Bronchial epithelial cell (primary cell): Measurements from ENCODE around the gene DPYD. TPM values are rescaled to one million over a fixed set of nuclear protein-coding genes. Genes with fewer than 3 reads are reported as not detected.

Experiments
- DNase-seq: peaks from one replicate; pipeline ENCODE4 v3.0.0-alpha.2; 2010; ENCODE audit warnings: low read depth
- FAIRE-seq: peaks from 2 replicates; lab custom pipeline; 2011; peaks lifted over from hg19 to GRCh38; lab: Jason Lieb, UNC
- H3K27me3 ChIP-seq: 2 replicates; pipeline ENCODE4 v1.5.1; 2011; ENCODE audit warnings: low read length; ENCODE audit not compliant: control insufficient read depth, insufficient read depth
- H3K36me3 ChIP-seq: 2 replicates; pipeline ENCODE4 v1.5.1; 2011; ENCODE audit warnings: low read length; ENCODE audit not compliant: control insufficient read depth, insufficient read depth
- H3K4me3 ChIP-seq: 2 replicates; pipeline ENCODE4 v1.5.1; 2011; ENCODE audit warnings: mild to moderate bottlenecking, low read depth, low read length, control low read depth
- total RNA-seq: library from RNA; depleted of rRNA; stranded (reverse); fragments of >200 nt; gene quantifications from 2 replicates; pipeline ENCODE4 v1.2.1, GENCODE V29; 2014
- TF ChIP-seq, protein P1 (sequence below): IDR thresholded peaks from 2 replicates; pipeline ENCODE4 v1.5.1; 2011; ENCODE audit warnings: mild to moderate bottlenecking, moderate library complexity, low read length, control low read depth, inconsistent platforms; ENCODE audit not compliant: insufficient read depth, severe bottlenecking

Gene DPYD
- total RNA-seq, 1 donor from 2014 or later: 1.6 TPM

DNA sequence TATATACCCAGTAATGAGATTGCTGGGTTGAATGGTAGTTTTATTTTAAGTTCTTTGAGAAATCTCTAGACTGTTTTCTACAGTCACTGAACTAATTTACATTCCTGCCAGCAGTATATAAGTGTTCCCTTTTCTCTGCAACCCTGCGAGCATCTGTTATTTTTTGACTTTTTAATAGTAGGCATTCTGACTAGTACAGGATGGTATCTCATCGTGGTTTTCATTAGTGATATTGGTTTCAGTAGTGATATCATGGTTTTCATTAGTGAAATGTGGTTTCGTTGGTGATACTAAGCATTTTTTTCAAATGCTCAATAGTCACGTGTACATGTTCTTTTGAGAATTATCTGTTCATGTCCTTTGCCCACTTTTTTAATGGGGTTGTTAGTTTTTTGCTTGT lies 882.4 kb downstream of the DPYD start:
- TF ChIP-seq, protein P1, sequence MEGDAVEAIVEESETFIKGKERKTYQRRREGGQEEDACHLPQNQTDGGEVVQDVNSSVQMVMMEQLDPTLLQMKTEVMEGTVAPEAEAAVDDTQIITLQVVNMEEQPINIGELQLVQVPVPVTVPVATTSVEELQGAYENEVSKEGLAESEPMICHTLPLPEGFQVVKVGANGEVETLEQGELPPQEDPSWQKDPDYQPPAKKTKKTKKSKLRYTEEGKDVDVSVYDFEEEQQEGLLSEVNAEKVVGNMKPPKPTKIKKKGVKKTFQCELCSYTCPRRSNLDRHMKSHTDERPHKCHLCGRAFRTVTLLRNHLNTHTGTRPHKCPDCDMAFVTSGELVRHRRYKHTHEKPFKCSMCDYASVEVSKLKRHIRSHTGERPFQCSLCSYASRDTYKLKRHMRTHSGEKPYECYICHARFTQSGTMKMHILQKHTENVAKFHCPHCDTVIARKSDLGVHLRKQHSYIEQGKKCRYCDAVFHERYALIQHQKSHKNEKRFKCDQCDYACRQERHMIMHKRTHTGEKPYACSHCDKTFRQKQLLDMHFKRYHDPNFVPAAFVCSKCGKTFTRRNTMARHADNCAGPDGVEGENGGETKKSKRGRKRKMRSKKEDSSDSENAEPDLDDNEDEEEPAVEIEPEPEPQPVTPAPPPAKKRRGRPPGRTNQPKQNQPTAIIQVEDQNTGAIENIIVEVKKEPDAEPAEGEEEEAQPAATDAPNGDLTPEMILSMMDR: no peak
- no peaks in the 10 kb centered on the region for H3K36me3 ChIP-seq
- H3K4me3 ChIP-seq: no peak overlapping the region
- no peak for FAIRE-seq
- no peak for DNase-seq
- no peaks in the 10 kb centered on the region for H3K27me3 ChIP-seq

DNA sequence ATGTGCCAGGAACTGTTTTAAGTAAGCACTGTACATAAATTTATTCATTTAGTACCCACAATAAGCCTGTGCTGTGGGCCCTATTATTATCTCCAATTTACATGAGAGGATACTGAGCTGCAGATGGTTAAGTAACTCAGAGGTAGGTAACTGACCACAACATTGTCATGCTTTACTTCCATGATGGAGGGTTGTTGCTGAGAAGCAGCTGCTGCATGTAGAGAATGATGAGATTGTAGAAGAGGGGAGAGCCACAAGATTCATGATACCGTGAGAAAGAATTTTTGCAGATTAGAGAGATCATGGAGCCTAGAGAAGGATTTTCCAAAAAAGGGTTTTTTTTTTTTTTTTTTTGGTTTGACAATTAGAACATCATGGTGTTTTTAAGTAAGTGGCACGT lies 886.2 kb downstream of the DPYD start:
- FAIRE-seq (no peak), DNase-seq (no peak)
- Histone ChIP-seq H3K36me3 (no peaks in the 10 kb centered on the region), H3K4me3 (no peak overlapping the region), H3K27me3 (no peaks in the 10 kb centered on the region)
- TF ChIP-seq, protein P1: no peak

DNA sequence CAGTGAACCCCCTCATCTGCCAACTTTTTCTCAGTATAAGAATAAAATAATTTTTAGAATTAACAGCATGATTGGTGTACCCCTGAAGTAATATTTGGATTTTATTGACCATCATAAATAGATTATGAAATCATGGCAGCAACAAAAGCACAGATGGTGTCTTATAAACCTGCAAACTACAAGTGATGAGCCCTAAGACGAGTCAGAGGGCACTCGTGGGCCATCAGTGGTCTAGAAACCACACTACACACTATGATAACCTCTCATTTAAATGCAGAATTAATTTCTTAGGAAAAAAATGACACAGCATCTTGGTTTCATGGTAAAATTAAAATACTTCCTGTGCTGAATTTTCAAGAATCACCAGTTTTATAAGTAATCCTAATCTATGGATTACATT lies 886.9 kb downstream of the DPYD start:
- FAIRE-seq (no peak), DNase-seq (no peak)
- TF ChIP-seq, protein P1: no peak
- Histone ChIP-seq H3K27me3 (no peaks in the 10 kb centered on the region), H3K4me3 (no peak overlapping the region), H3K36me3 (no peaks in the 10 kb centered on the region)
